Measurements from ENCODE around the gene HYPK.

DNA sequence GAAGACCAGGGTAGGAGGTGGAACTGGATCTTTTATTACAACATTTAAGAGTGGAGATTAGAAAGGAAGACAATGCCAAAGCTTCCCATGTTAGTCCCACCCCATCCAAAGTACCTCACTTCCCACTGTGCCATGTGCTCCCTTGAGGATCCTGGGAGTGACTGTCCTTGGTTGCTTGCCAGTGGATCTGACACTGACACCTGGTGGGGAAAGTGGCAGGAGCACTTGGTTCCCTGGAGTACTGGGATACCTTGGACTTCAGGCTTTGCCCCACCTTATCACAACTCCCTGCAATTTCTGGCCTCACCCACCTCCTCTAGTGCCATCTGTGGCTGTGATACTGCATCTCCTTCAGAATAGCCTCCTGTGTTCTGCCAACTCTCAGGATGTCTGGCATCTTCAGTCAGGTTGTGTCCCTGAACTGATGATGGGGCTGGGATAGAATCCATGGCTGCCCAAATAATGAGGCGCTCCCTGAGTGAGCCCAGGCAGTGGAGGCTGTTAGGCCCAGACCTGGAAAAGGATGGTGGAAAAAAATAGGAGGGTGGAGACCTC, 24.9 kb upstream of the HYPK start:
- TF ChIP-seq, protein P1, sequence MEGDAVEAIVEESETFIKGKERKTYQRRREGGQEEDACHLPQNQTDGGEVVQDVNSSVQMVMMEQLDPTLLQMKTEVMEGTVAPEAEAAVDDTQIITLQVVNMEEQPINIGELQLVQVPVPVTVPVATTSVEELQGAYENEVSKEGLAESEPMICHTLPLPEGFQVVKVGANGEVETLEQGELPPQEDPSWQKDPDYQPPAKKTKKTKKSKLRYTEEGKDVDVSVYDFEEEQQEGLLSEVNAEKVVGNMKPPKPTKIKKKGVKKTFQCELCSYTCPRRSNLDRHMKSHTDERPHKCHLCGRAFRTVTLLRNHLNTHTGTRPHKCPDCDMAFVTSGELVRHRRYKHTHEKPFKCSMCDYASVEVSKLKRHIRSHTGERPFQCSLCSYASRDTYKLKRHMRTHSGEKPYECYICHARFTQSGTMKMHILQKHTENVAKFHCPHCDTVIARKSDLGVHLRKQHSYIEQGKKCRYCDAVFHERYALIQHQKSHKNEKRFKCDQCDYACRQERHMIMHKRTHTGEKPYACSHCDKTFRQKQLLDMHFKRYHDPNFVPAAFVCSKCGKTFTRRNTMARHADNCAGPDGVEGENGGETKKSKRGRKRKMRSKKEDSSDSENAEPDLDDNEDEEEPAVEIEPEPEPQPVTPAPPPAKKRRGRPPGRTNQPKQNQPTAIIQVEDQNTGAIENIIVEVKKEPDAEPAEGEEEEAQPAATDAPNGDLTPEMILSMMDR (conservative IDR thresholded peaks at IDR 0.05; ENCODE audit: low read depth, low read length), result peak; percentile 81
- no peak for TF ChIP-seq EZH2 (IDR thresholded peaks at IDR 0.05; ENCODE audit: low read length, unreplicated experiment)
